ENCODE results near the gene PCDHGC4.

The PCDHGC4 gene

DNA sequence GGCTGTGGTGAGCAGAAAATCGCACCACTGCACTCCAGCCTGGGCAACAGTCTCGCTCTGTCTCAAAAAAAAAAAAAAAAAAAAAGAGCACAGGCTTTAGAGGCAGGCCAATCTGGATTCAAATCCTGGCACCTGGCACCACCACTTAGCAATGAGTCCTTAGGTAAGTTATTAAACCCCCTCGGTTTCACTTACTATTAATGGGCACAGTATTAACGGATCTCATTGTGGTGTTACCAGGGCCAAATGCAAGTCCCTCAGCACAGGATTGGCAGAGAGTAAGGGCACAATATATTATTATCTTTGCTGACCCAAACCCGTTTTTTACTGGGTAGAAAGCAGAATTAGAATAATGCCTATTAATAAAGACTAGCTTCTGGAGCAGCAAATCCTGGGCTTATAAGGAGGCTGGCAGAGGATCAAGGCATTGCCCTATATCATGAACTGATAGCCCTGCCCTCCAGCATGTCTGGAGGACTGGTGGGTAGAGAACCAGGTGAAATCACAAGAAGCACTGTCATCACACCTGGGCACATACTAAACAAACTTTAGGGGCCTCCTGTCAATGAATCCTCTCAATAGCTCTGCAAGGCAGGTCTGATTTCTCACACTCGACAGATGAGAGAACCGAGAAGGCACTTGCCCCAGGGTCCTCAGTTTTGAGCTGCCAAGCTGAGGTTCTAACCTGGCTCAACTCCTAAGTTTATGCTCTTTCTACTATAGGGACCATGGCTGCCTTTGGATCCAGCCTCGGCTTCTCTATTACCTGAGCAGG is 21.7 kb downstream of the PCDHGC4 start:
- Histone ChIP-seq H3K9me3 (ENCODE audit: control insufficient read depth, low read length) (no peaks in the 10 kb centered on the region), H3K4me3 (ENCODE audit: extremely low read depth, insufficient read depth, low read length, poor library complexity, severe bottlenecking) (no peak overlapping the region), H3K4me1 (ENCODE audit: control insufficient read depth, insufficient read depth, low read length, poor library complexity, severe bottlenecking) (peaks cover 38% of the 10 kb centered on the region), H3K36me3 (ENCODE audit: control insufficient read depth, insufficient read depth, low read length) (peaks cover 67% of the 10 kb centered on the region), H3K27ac (ENCODE audit: low read depth, low read length, severe bottlenecking) (peak overlapping the region; percentile 95)
- 87 to 92% methylated on average over 6 to 8 of the region's 8 CpGs for WGBS, 2 experiments (ENCODE audit: insufficient coverage in 2 of 2)

DNA sequence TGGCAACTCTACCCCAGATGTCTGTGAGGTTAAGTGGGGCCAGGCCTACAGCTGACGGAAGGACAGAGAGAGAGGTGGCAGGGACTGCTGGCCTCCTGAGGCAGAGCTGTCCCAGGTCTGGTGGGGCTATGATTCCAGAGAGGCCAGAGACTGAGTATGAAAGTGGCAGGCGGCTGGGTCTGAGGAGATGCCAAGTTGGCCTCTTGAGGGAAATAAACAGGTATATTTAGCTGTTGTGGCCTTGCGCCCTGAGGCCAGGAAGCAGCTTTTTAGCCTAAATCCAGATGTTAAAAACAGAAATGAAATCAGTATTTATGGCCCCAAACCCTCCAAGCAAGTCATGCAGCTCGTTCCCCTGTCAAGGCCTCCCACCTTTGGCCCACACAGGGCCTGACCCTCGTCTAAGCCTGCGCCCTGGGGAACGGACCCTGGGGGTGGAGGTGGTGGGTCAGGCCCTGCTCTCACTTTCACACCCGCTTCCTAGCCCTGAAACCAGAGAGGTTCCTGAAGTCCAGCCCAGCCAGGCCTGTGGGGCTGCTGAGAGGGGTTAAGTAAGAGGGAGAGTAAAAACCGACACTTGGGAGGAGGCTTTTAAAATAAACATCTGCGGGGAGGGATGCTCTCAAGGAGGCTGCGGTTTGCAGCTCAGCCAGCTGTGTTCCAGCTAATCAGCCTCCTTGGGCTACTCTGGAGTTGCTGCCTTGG is 22.7 kb downstream of the PCDHGC4 start:
- 41 to 58% methylated on average over 4 to 6 of the region's 11 CpGs for WGBS, 2 experiments (ENCODE audit: insufficient coverage in 2 of 2)
- Histone ChIP-seq H3K4me3 (ENCODE audit: extremely low read depth, insufficient read depth, low read length, poor library complexity, severe bottlenecking) (no peak overlapping the region), H3K9me3 (ENCODE audit: control insufficient read depth, low read length) (no peaks in the 10 kb centered on the region), H3K36me3 (ENCODE audit: control insufficient read depth, insufficient read depth, low read length) (peaks cover 71% of the 10 kb centered on the region), H3K4me1 (ENCODE audit: control insufficient read depth, insufficient read depth, low read length, poor library complexity, severe bottlenecking) (peaks cover 47% of the 10 kb centered on the region), H3K27ac (ENCODE audit: low read depth, low read length, severe bottlenecking) (peak overlapping the region; percentile 95)

DNA sequence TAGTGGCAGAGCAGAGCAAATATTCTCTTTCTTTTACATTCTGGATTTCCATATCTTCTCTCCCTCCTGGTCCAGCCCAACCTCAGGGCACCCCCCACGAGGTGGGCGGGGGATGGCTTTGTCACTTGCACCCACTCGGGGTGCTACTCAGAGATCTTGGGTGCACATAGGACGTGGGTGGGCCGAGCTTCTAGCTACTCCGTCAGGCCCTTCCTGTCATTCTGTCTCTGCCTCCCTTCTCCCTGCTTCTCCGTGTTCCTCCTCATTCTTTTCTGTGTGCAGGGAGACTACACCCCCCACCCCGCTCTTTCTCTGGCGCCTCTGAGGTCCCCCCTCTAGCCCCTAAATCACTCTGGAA is 23.6 kb downstream of the PCDHGC4 start:
- peak overlapping the region; percentile 18 for H3K4me3 ChIP-seq (ENCODE audit: extremely low read depth, insufficient read depth, low read length, poor library complexity, severe bottlenecking)
- peak overlapping the region; percentile 95 for H3K27ac ChIP-seq (ENCODE audit: low read depth, low read length, severe bottlenecking)
- peaks cover 56% of the 10 kb centered on the region for H3K4me1 ChIP-seq (ENCODE audit: control insufficient read depth, insufficient read depth, low read length, poor library complexity, severe bottlenecking)
- H3K9me3 ChIP-seq (ENCODE audit: control insufficient read depth, low read length): no peaks in the 10 kb centered on the region
- peaks cover 66% of the 10 kb centered on the region for H3K36me3 ChIP-seq (ENCODE audit: control insufficient read depth, insufficient read depth, low read length)
- WGBS, 2 experiments (ENCODE audit: insufficient coverage in 2 of 2): 0 to 14% methylated on average over 1 to 9 of the region's 9 CpGs

DNA sequence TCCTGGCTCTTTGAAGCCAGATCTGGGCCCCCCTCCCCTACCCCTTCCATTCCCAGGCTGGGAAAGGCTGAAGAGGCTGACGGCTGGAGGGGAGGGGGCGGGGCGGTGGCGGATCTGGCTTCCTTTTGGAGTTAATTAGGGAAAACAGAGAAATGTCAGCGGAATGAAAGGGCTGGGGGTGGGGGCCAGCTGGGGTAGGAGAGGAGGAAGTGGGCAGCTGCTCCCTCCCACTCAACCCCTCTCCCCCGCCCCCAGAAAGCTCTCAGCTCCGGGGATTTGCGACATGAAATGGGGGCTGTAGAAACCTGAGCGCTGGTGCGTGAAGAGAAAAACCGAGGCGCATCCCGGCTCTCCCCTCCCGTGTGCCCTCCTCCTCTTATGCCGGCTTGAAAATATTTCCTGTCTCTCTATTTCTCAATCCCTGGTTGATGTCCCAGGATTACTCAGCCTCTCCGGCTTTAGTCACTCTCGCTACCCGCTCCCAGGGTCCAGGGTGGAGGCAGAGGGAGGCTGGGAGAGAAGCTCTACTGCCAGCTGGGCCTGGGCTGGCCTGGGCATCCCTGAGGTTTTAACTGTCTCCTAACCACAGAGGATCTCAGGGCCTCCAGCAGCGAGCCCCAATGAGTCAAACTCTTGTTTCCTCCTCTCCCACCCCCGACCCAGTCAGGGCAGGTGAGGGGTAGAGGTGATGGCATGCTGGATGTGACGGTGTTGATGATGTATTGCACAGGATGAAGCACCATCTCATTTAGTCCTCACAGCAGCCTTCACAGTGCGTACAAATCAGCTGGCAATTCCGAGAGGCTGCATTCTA is 24.2 kb downstream of the PCDHGC4 start:
- Histone ChIP-seq H3K27ac (ENCODE audit: low read depth, low read length, severe bottlenecking) (peak overlapping the region; percentile 95), H3K36me3 (ENCODE audit: control insufficient read depth, insufficient read depth, low read length) (peaks cover 60% of the 10 kb centered on the region), H3K4me1 (ENCODE audit: control insufficient read depth, insufficient read depth, low read length, poor library complexity, severe bottlenecking) (peaks cover 62% of the 10 kb centered on the region), H3K9me3 (ENCODE audit: control insufficient read depth, low read length) (no peaks in the 10 kb centered on the region), H3K4me3 (ENCODE audit: extremely low read depth, insufficient read depth, low read length, poor library complexity, severe bottlenecking) (peak overlapping the region; percentile 18)
- 40 to 46% methylated on average over 3 to 7 of the region's 23 CpGs for WGBS, 2 experiments (ENCODE audit: insufficient coverage in 2 of 2)

DNA sequence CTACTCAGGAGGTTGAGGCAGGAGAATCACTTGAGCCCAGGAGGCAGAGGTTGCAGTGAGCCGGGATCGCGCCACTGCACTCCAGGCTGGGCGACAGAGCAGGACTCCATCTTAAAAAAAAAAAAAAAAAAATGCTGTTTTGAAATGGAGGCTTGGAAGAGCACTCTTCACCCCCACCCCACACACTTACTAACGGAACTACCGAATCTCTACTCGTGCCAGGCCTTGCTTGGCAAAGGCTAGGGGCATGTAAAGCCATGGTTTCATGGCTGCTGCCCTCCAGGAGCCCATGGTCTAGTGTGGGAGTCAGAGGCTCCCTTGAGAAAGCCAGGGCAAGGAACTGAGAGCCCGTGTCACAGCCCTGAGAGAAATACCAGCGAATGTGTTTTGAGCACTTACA is 25.3 kb downstream of the PCDHGC4 start:
- Histone ChIP-seq H3K4me3 (ENCODE audit: extremely low read depth, insufficient read depth, low read length, poor library complexity, severe bottlenecking) (no peak overlapping the region), H3K27ac (ENCODE audit: low read depth, low read length, severe bottlenecking) (no peak overlapping the region), H3K4me1 (ENCODE audit: control insufficient read depth, insufficient read depth, low read length, poor library complexity, severe bottlenecking) (peaks cover 73% of the 10 kb centered on the region), H3K36me3 (ENCODE audit: control insufficient read depth, insufficient read depth, low read length) (peaks cover 49% of the 10 kb centered on the region), H3K9me3 (ENCODE audit: control insufficient read depth, low read length) (no peaks in the 10 kb centered on the region)
- 85 to 100% methylated on average over 2 to 6 of the region's 9 CpGs for WGBS, 2 experiments (ENCODE audit: insufficient coverage in 2 of 2)

DNA sequence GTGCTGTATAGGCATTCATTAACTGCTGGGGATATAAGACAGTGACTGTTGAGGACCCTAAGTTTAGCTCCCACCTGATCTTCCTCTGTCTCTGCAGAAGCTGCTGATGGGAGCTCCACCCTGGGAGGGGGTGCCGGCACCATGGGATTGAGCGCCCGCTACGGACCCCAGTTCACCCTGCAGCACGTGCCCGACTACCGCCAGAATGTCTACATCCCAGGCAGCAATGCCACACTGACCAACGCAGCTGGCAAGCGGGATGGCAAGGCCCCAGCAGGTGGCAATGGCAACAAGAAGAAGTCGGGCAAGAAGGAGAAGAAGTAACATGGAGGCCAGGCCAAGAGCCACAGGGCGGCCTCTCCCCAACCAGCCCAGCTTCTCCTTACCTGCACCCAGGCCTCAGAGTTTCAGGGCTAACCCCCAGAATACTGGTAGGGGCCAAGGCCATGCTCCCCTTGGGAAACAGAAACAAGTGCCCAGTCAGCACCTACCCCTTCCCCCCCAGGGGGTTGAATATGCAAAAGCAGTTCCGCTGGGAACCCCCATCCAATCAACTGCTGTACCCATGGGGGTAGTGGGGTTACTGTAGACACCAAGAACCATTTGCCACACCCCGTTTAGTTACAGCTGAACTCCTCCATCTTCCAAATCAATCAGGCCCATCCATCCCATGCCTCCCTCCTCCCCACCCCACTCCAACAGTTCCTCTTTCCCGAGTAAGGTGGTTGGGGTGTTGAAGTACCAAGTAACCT is 26.2 kb downstream of the PCDHGC4 start:
- WGBS, 2 experiments (ENCODE audit: insufficient coverage in 2 of 2): 86 to 100% methylated on average over 2 to 10 of the region's 14 CpGs
- no peak overlapping the region for H3K27ac ChIP-seq (ENCODE audit: low read depth, low read length, severe bottlenecking)
- peaks cover 80% of the 10 kb centered on the region for H3K4me1 ChIP-seq (ENCODE audit: control insufficient read depth, insufficient read depth, low read length, poor library complexity, severe bottlenecking)
- no peak overlapping the region for H3K4me3 ChIP-seq (ENCODE audit: extremely low read depth, insufficient read depth, low read length, poor library complexity, severe bottlenecking)
- no peaks in the 10 kb centered on the region for H3K9me3 ChIP-seq (ENCODE audit: control insufficient read depth, low read length)
- H3K36me3 ChIP-seq (ENCODE audit: control insufficient read depth, insufficient read depth, low read length): peaks cover 48% of the 10 kb centered on the region

DNA sequence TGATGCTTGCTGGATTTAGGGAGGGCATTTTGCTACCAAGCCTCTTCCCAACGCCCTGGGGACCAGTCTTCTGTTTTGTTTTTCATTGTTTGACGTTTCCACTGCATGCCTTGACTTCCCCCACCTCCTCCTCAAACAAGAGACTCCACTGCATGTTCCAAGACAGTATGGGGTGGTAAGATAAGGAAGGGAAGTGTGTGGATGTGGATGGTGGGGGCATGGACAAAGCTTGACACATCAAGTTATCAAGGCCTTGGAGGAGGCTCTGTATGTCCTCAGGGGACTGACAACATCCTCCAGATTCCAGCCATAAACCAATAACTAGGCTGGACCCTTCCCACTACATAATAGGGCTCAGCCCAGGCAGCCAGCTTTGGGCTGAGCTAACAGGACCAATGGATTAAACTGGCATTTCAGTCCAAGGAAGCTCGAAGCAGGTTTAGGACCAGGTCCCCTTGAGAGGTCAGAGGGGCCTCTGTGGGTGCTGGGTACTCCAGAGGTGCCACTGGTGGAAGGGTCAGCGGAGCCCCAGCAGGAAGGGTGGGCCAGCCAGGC is 27.0 kb downstream of the PCDHGC4 start:
- no peak overlapping the region for H3K4me3 ChIP-seq (ENCODE audit: extremely low read depth, insufficient read depth, low read length, poor library complexity, severe bottlenecking)
- peaks cover 48% of the 10 kb centered on the region for H3K36me3 ChIP-seq (ENCODE audit: control insufficient read depth, insufficient read depth, low read length)
- WGBS, 2 experiments (ENCODE audit: insufficient coverage in 2 of 2): 87 to 96% methylated on average over 2 of the region's 4 CpGs
- peaks cover 80% of the 10 kb centered on the region for H3K4me1 ChIP-seq (ENCODE audit: control insufficient read depth, insufficient read depth, low read length, poor library complexity, severe bottlenecking)
- peak overlapping the region; percentile 99 for H3K27ac ChIP-seq (ENCODE audit: low read depth, low read length, severe bottlenecking)
- H3K9me3 ChIP-seq (ENCODE audit: control insufficient read depth, low read length): no peaks in the 10 kb centered on the region

DNA sequence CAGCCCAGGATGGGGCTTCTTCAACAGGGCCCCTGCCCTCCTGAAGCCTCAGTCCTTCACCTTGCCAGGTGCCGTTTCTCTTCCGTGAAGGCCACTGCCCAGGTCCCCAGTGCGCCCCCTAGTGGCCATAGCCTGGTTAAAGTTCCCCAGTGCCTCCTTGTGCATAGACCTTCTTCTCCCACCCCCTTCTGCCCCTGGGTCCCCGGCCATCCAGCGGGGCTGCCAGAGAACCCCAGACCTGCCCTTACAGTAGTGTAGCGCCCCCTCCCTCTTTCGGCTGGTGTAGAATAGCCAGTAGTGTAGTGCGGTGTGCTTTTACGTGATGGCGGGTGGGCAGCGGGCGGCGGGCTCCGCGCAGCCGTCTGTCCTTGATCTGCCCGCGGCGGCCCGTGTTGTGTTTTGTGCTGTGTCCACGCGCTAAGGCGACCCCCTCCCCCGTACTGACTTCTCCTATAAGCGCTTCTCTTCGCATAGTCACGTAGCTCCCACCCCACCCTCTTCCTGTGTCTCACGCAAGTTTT is 27.6 kb downstream of the PCDHGC4 start:
- H3K4me3 ChIP-seq (ENCODE audit: extremely low read depth, insufficient read depth, low read length, poor library complexity, severe bottlenecking): peak overlapping the region; percentile 34
- 47 to 48% methylated on average over 18 to 23 of the region's 28 CpGs for WGBS, 2 experiments (ENCODE audit: insufficient coverage in 2 of 2)

DNA sequence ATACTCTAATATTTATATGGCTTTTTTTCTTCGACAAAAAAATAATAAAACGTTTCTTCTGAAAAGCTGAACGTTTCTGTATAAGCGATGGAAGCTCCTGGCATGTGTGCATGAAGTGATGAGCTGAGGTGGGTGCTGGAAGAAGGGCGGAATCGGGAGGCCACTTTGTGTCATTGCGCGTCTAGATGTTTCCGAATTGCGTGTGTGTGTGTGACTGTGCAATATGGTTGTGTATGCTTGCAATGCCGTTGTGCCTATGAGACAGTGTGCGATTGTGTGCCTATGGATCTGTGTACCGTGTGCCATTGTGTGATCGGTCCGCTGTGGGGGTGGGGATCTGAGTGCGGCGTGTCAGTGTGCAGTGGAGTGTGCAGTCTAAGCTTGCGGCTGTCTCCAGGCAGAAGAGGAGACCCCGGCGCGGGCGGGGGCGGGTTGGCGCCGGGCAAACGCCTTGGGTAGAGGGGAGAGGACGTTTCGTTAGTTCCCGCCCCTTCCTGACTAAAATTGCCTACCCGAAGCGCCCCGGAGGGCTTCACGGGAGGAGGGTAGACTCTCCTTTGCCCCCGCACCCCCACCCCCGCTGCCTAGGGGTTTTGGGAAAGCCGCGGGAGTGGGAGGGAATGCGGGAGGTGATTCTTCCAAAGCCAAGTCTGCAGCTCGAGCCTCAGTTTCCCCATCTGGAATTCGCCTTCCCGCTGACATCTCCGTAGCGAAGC is 28.2 kb downstream of the PCDHGC4 start:
- H3K36me3 ChIP-seq (ENCODE audit: control insufficient read depth, insufficient read depth, low read length): peaks cover 57% of the 10 kb centered on the region
- no peaks in the 10 kb centered on the region for H3K9me3 ChIP-seq (ENCODE audit: control insufficient read depth, low read length)
- H3K4me1 ChIP-seq (ENCODE audit: control insufficient read depth, insufficient read depth, low read length, poor library complexity, severe bottlenecking): peaks cover 73% of the 10 kb centered on the region
- 27 to 28% methylated on average over 17 to 27 of the region's 43 CpGs for whole genome bisulfite sequencing, 2 experiments (ENCODE audit: insufficient coverage in 2 of 2)
- peak overlapping the region; percentile 34 for H3K4me3 ChIP-seq (ENCODE audit: extremely low read depth, insufficient read depth, low read length, poor library complexity, severe bottlenecking)
- peak overlapping the region; percentile 99 for H3K27ac ChIP-seq (ENCODE audit: low read depth, low read length, severe bottlenecking)

More for the DNA sequence above, 27.6 kb downstream of the PCDHGC4 start:
- Histone ChIP-seq H3K9me3 (ENCODE audit: control insufficient read depth, low read length) (no peaks in the 10 kb centered on the region), H3K4me1 (ENCODE audit: control insufficient read depth, insufficient read depth, low read length, poor library complexity, severe bottlenecking) (peaks cover 74% of the 10 kb centered on the region), H3K36me3 (ENCODE audit: control insufficient read depth, insufficient read depth, low read length) (peaks cover 53% of the 10 kb centered on the region), H3K27ac (ENCODE audit: low read depth, low read length, severe bottlenecking) (peak overlapping the region; percentile 99)

Measured in mesodermal cell (in vitro differentiated cells).